Neural cell (in vitro differentiated cells): Measurements from ENCODE around the gene RAP1A.
"Not testable (repeated sequence)": the region's sequence is repeated elsewhere in the genome, so short reads cannot be mapped to it uniquely, and the experiment has no call there.

Source experiments
- EP300 ChIP-seq: fragments of 450-650 bp; conservative IDR thresholded peaks from 2 replicates; pipeline ENCODE4 v1.6.1; 2014; ENCODE audit warnings: antibody characterized with exemption, mild to moderate bottlenecking, moderate library complexity; ENCODE audit not compliant: poor library complexity, severe bottlenecking
- POLR2AphosphoS5 ChIP-seq: IDR thresholded peaks from 2 replicates; pipeline ENCODE4 v1.6.1; 2012
- RAD21 ChIP-seq: fragments of 450-650 bp; conservative IDR thresholded peaks from 2 replicates; pipeline ENCODE4 v1.6.1; 2014; ENCODE audit warnings: antibody characterized with exemption, mild to moderate bottlenecking, moderate library complexity
- SMC3 ChIP-seq: fragments of 450-650 bp; conservative IDR thresholded peaks from 2 replicates; pipeline ENCODE4 v1.6.1; 2014; ENCODE audit warnings: antibody characterized with exemption, mild to moderate bottlenecking, moderate library complexity; ENCODE audit not compliant: poor library complexity
- TAF1 ChIP-seq: IDR thresholded peaks from 2 replicates; pipeline ENCODE4 v1.6.1; 2012; ENCODE audit warnings: low read depth
- TF ChIP-seq, protein P1 (sequence below): fragments of 450-650 bp; IDR thresholded peaks from 2 replicates; pipeline ENCODE4 v1.5.1; 2014; ENCODE audit warnings: antibody characterized with exemption, mild to moderate bottlenecking, moderate library complexity; ENCODE audit not compliant: poor library complexity, severe bottlenecking
- TF ChIP-seq, protein P2 (sequence below): IDR thresholded peaks from 2 replicates; pipeline ENCODE4 v1.6.1; 2012; ENCODE audit warnings: borderline replicate concordance

DNA sequence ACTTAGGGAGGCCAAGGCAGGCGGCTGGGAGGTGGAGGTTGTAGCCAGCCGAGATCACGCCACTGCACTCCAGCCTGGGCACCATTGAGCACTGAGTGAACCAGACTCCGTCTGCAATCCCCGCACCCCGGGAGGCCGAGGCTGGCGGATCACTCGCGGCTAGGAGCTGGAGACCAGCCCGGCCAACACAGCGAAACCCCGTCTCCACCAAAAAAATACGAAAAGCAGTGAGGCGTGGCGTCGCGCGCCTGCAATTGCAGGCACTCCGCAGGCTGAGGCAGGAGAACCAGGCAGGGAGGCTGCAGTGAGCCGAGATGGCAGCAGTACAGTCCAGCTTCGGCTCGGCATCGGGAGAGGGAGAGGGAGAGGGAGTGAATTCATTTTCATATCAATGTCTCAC is 11.1 kb upstream of the RAP1A start:
- TF ChIP-seq POLR2AphosphoS5, TAF1, SMC3, EP300, RAD21: not testable (repeated sequence)
- TF ChIP-seq, protein P1, sequence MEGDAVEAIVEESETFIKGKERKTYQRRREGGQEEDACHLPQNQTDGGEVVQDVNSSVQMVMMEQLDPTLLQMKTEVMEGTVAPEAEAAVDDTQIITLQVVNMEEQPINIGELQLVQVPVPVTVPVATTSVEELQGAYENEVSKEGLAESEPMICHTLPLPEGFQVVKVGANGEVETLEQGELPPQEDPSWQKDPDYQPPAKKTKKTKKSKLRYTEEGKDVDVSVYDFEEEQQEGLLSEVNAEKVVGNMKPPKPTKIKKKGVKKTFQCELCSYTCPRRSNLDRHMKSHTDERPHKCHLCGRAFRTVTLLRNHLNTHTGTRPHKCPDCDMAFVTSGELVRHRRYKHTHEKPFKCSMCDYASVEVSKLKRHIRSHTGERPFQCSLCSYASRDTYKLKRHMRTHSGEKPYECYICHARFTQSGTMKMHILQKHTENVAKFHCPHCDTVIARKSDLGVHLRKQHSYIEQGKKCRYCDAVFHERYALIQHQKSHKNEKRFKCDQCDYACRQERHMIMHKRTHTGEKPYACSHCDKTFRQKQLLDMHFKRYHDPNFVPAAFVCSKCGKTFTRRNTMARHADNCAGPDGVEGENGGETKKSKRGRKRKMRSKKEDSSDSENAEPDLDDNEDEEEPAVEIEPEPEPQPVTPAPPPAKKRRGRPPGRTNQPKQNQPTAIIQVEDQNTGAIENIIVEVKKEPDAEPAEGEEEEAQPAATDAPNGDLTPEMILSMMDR = not testable (repeated sequence)
- TF ChIP-seq, protein P2, sequence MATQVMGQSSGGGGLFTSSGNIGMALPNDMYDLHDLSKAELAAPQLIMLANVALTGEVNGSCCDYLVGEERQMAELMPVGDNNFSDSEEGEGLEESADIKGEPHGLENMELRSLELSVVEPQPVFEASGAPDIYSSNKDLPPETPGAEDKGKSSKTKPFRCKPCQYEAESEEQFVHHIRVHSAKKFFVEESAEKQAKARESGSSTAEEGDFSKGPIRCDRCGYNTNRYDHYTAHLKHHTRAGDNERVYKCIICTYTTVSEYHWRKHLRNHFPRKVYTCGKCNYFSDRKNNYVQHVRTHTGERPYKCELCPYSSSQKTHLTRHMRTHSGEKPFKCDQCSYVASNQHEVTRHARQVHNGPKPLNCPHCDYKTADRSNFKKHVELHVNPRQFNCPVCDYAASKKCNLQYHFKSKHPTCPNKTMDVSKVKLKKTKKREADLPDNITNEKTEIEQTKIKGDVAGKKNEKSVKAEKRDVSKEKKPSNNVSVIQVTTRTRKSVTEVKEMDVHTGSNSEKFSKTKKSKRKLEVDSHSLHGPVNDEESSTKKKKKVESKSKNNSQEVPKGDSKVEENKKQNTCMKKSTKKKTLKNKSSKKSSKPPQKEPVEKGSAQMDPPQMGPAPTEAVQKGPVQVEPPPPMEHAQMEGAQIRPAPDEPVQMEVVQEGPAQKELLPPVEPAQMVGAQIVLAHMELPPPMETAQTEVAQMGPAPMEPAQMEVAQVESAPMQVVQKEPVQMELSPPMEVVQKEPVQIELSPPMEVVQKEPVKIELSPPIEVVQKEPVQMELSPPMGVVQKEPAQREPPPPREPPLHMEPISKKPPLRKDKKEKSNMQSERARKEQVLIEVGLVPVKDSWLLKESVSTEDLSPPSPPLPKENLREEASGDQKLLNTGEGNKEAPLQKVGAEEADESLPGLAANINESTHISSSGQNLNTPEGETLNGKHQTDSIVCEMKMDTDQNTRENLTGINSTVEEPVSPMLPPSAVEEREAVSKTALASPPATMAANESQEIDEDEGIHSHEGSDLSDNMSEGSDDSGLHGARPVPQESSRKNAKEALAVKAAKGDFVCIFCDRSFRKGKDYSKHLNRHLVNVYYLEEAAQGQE = not testable (repeated sequence)
